ENCODE measurements around the gene SINHCAF.

The SINHCAF gene

GRCh38 chr12:31331242-31331641 lies 5.3 kb upstream of the SINHCAF start:
- no peak for DNase-seq (ENCODE audit: low read depth)

- no peak for DNase-seq (ENCODE audit: low read depth)
Observed at GRCh38 chr12:31326736-31327659, 1.0 kb upstream of the SINHCAF start.

GRCh38 chr12:31325524-31325875 lies 450 bp downstream of the SINHCAF start:
- no peak for DNase-seq (ENCODE audit: low read depth)

GRCh38 chr12:31324845-31325523 lies 966 bp downstream of the SINHCAF start:
- peak; percentile 69 for DNase-seq (ENCODE audit: low read depth)

- peak; percentile 84 for DNase-seq (ENCODE audit: low read depth)
Observed at GRCh38 chr12:31324116-31324844, 1.7 kb downstream of the SINHCAF start.

- peak; percentile 59 for DNase-seq (ENCODE audit: low read depth)
Observed at GRCh38 chr12:31323391-31324115, 2.4 kb downstream of the SINHCAF start.

- DNase-seq (ENCODE audit: low read depth), result peak; percentile 74
Observed at GRCh38 chr12:31322801-31323207, 3.1 kb downstream of the SINHCAF start.

- DNase-seq (ENCODE audit: low read depth), result peak; percentile 48
Observed at GRCh38 chr12:31321897-31322228, 4.1 kb downstream of the SINHCAF start.

- no peak for DNase-seq (ENCODE audit: low read depth)
Observed at GRCh38 chr12:31321186-31321896, 4.6 kb downstream of the SINHCAF start.

- no peak for DNase-seq (ENCODE audit: low read depth)
Observed at GRCh38 chr12:31318657-31319269, 7.2 kb downstream of the SINHCAF start.

- peak; percentile 31 for DNase-seq (ENCODE audit: low read depth)
Observed at GRCh38 chr12:31317471-31318395, 8.2 kb downstream of the SINHCAF start.

GRCh38 chr12:31316891-31317290 lies 9.1 kb downstream of the SINHCAF start:
- no peak for DNase-seq (ENCODE audit: low read depth)

GRCh38 chr12:31315784-31316465 lies 10.0 kb downstream of the SINHCAF start:
- no peak for DNase-seq (ENCODE audit: low read depth)

- no peak for DNase-seq (ENCODE audit: low read depth)
Observed at GRCh38 chr12:31315044-31315715, 10.8 kb downstream of the SINHCAF start.

GRCh38 chr12:31312431-31312830 lies 13.5 kb downstream of the SINHCAF start:
- no peak for DNase-seq (ENCODE audit: low read depth)

GRCh38 chr12:31311634-31312258 lies 14.2 kb downstream of the SINHCAF start:
- no peak for DNase-seq (ENCODE audit: low read depth)

- DNase-seq (ENCODE audit: low read depth), result no peak
Observed at GRCh38 chr12:31310488-31310887, 15.5 kb downstream of the SINHCAF start.

GRCh38 chr12:31309279-31309678 lies 16.7 kb downstream of the SINHCAF start:
- no peak for DNase-seq (ENCODE audit: low read depth)

Measured in ELR (cell line).